NCI-H146 treated with DMSO at 0.1 percent for 48 hours (cell line): ENCODE data around the gene ZIC5.

Experiments
- DNase-seq: peaks from one replicate; lab custom pipeline; 2025; ENCODE audit not compliant: unreplicated experiment; lab: John Stamatoyannopoulos, UW

The ZIC5 gene

GRCh38 chr13:99976575-99976974, 5.0 kb upstream of the ZIC5 start:
- DNase-seq, result no peak

DNA sequence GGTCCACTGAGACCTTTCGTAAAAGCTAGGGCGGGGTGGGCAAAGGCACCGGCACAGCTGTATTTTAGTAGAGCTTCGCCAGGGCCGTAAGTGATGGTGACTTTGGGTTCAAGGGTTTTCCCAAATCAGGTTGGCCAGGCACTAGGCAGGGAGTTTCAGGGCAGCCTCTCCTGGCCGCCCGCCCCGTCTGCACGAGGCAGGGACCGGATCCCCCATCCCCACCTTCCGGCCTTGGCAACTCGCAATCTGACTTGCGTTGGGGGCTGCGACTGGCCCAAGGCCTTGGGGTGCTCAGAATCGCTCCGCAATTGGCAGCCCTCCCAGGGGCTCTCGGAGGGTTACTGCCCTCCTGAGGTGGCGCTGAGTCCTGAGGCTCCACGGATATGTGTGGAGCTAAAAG, 4.1 kb upstream of the ZIC5 start:
- no peak for DNase-seq

DNA sequence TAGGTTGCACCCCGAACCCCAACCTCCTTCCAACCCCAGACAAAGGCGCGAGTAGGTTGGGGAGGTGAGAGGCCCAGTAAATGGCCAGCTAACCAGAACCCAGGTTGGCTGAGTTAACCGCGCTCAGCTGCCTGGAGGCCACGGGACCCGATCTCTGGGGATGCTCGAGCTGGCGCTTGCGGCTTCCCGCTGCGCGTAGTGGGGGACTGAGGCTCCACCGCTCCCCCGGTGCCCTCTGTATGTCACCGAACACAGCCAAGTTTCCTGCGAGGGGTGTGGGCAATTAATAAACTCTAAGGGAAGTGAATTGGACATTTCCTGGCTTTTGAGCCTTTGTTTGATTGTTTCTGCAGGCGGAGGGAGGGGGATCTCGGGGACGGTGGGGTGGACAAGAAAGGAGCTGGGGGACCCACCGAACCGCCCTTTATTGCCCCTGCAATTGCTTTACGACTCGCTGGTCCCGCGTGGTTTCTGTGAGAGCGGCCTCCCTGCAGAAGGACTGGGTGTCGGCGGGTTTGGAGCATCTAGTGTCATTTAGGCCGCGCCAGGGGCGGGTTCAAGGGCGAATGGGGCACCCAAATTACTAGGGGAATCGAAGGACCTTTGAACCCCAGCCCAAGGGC, 3.5 kb upstream of the ZIC5 start:
- DNase-seq, result no peak

DNA sequence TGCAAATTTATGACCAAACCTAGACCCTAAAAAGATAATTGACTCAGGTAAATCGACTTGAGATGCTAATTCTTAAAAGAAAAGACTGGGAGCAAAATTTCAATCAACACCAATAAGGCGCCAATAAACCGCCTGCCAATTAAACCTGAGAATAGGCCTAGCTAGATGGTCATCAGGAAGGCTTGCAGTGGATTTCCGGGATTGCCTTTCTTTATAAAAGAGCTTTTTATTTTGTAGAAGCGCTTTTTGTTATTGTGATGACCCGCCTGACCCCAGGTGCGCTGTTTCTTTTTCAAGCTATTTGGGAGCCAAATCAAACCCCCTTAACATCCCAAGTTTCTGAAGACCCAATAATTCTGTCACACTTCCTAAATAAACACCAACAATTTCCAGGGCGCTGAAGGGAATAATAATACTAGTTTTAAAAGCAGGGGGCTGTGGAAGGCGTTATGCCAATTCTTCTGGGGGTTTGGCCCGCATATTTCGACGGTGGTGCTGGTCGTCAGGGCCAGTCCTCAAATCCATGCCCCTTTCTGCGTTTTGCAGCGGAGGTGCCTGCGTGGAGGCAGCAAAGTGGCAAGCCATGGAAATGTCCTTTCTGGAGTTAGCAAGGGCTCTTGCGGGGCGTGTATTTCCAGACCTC, 2.9 kb upstream of the ZIC5 start:
- DNase-seq, result no peak

DNA sequence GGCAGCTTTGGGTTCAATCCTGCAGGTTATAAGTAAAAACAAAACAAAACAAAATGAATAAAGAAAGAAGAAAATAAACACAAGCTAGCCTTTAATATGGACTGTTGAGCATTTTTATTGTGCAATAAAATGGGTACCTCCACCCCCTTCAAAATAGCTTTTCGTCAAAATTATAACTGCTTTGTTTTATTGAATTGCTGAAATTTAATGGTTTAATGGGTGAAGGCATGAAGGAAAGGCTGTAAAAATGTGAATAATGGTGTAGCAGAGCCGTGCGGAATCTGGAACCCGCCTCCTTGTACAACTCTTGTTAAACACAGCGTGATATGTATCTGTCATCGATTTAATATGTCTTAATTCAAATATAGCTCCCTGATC, 2.2 kb upstream of the ZIC5 start:
- DNase-seq, result no peak

DNA sequence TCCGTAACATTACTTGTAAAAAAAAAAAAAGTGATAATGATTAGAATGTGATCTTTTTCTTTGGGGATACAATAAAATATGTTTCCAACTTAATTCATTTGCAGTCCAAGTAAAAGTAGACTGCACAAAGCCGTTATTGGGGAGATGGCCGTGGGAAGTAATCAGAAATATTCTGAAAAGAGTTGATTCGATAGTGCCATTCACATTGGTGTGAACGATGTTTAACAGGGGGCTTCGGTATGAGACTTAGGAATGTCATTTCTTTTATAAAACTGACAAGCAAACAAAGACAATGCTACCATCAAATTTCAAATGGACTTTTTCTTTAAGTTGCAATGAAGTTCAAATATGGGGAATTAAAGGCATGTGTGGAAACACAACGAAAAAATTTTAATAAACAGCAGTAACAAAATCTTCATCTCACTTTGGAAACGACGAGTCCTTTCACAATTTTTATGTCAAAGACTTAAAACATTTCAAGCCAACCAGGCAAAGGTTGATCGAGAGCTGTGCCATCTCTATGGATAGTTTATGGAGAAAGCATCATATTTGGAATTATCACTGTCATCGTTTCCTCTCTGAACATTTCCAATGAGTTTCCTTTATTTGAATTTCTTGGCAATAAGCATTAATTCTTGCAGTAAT, 1.7 kb upstream of the ZIC5 start:
- DNase-seq, result no peak

GRCh38 chr13:99972190-99972731, 694 bp upstream of the ZIC5 start:
- DNase-seq, result no peak

DNA sequence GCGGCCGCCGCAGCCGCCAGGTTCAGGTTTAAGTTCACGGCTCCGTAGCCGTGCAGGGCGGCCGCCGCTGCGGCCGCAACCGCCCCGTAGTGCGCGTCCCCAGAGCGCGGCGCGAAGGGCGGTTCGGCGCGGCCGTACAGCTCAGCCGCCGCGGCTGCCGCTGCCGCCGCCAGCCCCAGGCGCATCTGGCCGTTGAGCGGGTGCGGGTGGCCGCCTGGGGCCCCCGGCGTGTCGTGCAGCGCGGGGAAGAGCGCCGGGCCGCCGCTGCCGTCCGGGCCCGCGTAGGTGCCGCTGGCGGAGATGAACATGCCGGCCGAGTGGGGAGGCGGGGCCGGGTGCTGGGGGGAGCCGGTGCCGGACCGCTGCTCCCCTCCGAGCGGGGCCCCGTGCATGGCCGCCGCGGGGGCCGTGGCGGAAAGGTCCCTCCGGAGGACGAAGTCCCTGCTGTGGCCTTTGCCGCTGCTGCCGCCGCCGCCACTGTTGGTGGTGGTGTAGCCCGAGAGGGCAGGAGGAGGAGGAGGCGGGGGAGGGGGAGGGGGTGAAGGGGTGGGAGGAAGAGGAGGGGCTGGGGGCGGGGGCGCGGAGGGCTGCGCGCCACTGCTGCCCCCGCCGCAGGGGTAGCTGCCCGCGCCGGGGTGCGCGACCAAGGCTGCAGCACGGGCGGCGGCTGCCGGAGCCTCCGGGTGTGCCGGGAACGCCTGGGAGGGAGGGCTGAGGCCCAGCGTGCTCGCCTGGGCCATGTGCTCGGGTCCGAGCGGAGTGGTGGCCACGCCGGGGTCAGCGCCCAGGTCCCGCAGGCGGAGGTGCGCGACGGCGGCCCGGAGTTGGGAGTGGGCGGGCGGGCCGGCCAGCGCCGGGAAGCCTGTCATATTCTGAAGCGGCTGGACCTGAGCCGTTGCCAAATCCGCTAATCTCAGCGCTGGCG, 654 bp downstream of the ZIC5 start:
- peak; percentile 39 for DNase-seq

DNA sequence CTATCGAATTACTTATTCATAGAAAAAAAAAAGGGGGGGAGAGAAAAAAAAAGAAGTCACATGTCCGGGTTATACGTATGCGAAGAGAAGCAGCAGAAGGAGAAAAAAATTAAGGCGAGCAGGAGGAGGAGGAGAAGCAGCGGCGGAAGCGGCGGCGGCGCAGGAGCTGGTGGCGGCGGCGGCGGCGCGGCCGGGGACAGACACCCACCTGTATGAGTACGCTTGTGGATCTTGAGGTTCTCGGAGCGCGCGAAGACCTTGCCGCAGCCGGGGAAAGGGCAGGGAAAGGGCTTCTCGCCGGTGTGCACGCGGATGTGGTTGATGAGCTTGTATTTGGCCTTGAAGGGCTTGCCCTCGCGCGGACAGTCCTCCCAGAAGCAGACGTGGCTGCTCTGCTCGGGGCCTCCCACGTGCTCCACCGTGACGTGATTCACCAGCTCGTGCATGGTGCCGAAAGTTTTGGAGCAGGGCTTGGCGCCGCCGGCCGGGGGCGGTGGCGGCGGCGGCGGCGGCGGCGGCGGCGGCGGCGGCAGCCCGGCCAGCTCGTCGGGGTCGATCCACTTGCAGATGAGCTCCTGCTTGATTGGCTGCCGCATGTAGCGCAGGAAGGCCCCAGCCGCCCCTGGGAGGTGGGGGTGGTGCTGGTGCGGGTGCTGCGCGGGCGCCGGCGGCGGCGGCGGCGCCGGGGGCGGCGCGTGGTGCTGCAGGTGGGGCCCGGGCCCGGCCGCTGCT, 1.5 kb downstream of the ZIC5 start:
- peak; percentile 80 for DNase-seq

DNA sequence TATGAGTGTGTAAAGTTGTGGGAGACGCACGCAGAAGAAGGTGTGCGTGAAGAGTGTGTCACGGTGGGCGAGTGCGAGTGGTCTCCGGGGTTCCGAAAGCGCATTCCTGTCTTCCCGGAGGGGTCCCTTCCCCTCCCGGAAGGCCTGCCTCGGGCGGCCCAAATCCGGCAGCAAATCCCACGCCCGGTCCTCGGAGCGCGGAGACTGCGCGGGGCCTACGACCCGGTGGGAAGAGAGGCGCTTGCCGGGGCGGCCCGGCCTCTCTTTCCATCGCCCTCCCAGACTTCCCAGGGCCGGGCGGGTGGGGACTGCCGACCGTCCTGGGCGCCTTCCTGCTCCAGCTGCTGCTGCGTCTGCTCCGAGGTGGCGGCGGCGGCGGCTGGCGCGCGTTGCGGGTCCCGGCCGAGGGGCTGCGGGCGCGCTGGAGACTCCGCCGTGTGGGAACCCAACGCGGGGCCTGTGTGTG, 2.1 kb downstream of the ZIC5 start:
- DNase-seq, result no peak

DNA sequence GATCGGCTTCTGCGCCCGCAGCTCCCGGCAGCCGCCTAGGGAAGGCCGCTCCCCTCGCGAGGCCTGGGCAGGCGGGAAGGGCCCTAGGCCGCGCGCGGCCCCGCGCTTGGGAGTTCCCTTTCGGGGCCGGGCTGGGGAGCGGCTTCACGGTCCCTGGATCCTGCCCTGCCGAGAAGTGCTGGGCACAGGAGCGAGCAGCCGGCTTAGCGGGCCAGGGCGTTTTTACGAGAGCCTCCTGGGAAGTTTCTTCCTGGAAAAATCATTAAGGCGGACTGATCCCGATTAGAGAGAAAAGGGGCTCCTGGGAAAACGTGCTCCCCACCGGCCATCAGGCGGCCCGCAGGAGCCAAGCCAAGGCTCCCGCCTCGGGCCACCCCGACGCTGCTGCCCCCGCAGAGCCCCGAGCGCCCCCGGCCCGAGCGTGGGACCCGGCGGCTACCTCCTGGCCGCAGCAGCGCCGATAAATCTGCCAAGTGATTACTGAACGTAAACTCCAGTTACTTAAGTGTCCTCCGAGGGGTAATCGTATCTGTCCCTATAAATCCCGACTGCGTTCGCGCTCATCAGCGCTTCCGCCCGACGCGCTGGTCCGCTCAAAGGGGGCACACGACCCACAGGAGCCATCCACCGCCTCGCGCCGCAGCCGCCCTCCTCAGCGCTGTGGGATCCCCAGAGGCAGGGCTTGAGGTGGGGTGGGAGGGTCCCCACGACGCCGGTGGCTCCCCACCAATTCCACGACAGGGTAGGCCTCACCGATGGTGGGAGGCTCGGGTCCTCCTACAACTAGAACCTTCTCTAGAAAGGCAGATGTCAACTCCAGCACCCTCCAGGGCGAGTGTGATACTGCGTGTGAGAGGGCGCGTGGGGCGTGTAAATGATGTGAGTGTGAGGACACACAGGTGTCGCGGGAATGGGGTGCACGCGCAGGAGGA, 2.8 kb downstream of the ZIC5 start:
- DNase-seq, result no peak

GRCh38 chr13:99967869-99968520, 3.6 kb downstream of the ZIC5 start:
- DNase-seq, result no peak

GRCh38 chr13:99967498-99967868, 4.1 kb downstream of the ZIC5 start:
- DNase-seq, result no peak

DNA sequence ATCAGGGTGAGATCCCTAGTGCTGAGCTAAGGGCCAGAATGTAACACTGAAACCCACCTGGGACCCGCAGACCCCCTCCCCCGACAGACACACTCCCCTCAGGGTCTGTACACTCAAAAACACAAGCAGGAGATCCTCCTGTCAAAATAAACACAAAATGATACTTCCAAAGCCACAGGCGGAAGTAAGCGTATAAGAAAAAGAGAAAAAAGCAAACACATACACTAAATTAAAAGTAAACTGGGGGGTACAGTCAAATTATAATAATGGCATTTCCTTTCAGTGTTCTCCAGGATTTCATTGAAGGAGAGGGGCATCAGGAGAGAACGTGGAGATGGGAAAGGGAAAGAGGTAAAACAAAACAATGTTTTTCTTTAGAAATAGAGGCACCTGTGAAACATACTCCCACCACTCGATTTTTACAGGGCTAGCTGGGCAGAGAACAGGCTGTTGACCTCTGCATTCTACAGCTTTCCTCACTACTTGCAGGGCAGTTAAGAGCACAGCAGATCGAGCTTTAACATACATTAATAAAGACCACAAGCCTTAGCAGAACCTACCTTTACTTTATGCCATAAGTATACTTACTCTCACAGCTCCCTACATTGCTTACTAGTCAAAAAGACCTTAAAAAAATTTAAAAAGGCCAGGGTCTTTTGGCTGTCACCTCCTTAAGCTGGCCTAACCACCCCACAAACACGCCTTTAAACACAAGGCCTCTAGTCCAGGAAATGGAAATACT, 5.3 kb downstream of the ZIC5 start:
- DNase-seq, result no peak

DNA sequence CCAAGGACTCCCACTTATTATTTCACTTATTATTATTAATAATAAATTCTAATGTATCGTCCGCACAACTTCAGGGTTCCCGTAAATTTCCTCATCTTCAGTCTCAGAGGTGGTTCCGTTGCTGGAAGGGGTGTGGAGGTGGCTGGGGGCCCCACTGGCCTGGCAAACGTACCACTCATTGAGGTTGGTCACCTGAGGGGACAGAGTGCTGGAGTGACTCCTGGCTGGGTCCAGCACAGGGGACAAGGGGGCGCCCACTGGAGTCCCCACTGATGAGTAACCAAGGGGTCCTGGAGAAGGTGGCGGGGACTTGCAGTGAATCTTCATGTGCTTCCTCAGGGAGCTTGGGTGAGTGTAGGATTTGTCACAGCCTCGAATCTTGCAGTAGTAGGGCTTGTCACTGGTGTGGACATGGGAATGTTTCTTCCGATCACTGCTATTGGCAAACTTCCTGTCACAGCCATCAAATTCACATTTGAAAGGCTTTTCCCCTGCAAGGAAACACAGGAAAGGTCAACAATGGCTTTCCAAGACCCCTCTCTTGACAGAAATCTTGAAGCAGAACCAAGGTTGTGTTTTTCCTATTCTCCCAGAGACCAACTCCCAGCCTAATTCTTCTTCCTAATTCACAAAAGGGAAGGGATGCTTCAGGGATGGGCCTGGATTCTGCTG, 6.1 kb downstream of the ZIC5 start:
- no peak for DNase-seq

DNA sequence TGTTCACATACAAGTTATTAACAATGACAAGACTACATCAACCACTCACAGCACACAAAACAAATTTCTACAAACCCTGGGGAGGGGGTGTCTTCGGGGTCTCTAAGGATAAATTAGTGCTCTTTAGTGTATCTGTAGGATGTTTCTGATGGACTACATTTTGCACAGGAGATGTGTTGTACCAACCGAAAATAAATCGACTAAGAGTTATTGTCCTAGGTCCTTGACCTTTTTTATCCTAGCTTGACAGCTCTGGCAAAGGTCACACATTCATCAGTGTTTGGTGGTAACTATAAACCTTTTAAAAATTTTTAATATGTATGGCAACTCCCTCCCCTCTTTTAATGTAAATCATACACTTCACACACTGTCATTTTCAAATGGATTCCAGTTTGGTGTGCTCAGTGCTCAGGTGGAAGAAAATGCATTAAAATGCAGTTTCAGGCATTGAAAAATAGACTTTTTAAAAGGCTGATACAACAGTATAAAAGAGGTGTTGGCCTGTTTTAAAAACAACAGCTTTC, 7.7 kb downstream of the ZIC5 start:
- DNase-seq, result no peak

DNA sequence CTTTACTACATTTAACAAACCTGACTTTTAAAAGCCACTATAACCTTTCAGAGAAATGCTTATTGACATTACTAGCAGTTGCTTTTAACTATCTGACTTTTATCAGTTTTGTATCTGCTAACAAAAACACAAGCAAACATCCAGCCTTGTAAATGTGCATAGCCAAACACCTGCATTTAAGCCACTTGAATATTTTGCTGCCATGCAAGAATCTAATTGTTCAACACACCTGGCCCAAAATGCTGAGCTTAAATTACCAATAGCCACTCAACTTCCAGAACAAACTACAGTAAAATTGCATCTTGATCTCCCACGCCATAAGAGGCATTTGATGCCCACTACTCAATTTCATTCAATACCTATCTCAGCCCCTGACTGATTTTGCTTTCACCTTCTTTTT, 9.3 kb downstream of the ZIC5 start:
- DNase-seq, result no peak

- no peak for DNase-seq
Measured at GRCh38 chr13:99961636-99962035, 9.9 kb downstream of the ZIC5 start.
